SK-N-SH (cell line): Measurements from ENCODE around the gene GRM1. TPM values are rescaled to one million over a fixed set of nuclear protein-coding genes. Genes with fewer than 3 reads are reported as not detected.

Source experiments
- CTCF ChIA-PET: fragments of 300-600, 350-600 bp; formaldehyde crosslinking; extraction: SDS; loops from one replicate; lab custom pipeline; 2021; lab: Yijun Ruan, JAX
- POLR2A ChIA-PET: fragments of 350-600 bp; sonication (Branson Sonifier 250); formaldehyde crosslinking; extraction: SDS; loops from one replicate; lab custom pipeline; 2020; ENCODE audit warnings: antibody characterized with exemption, inconsistent platforms; lab: Yijun Ruan, JAX
- DNase-seq: peaks from one replicate; pipeline ENCODE4 v3.0.0; 2012
- H2AFZ ChIP-seq: fragments of 200-600 bp; sonication (generic); 2 replicates; pipeline ENCODE4 v1.8.1; 2016; ENCODE audit warnings: antibody characterized with exemption, mild to moderate bottlenecking, low read depth
- H3F3A ChIP-seq: fragments of 200-600 bp; sonication (generic); replicated peaks from 2 replicates; pipeline ENCODE3; 2016; ENCODE audit warnings: antibody characterized with exemption, mild to moderate bottlenecking; ENCODE audit not compliant: insufficient read depth
- H3K27ac ChIP-seq, 2 experiments: fragments of 200-500 bp in 1 of 2; fragments of 200-600 bp in 1 of 2; sonication (Bioruptor generic) in 1 of 2; sonication (generic), shearing (Covaris generic) in 1 of 2; 2 replicates each; pipeline versions ENCODE4 v1.5.1 to v1.6.1; 2014 to 2016; ENCODE audit warnings: low read depth in 2 of 2, inconsistent platforms in 1 of 2, low read length in 1 of 2, mild to moderate bottlenecking in 1 of 2, mixed read lengths in 1 of 2
- H3K27me3 ChIP-seq: fragments of 200-600 bp; sonication (generic), shearing (Covaris generic); 2 replicates; pipeline ENCODE4 v1.6.1; 2016; ENCODE audit warnings: mixed run types; ENCODE audit not compliant: insufficient read depth
- H3K36me3 ChIP-seq, 2 experiments: fragments of 200-500 bp in 1 of 2; fragments of 200-600 bp in 1 of 2; sonication (Bioruptor generic) in 1 of 2; sonication (generic) in 1 of 2; replicated peaks in 1 of 2; 2 replicates each; pipeline versions ENCODE3 to v1.5.1; 2014 to 2016; ENCODE audit warnings: low read length in 1 of 2, mild to moderate bottlenecking in 1 of 2; ENCODE audit not compliant: insufficient read depth in 2 of 2, control insufficient read depth in 1 of 2
- H3K4me1 ChIP-seq, 2 experiments: fragments of 200-500 bp in 1 of 2; fragments of 200-600 bp in 1 of 2; sonication (Bioruptor generic) in 1 of 2; sonication (generic), shearing (Covaris generic) in 1 of 2; 2 replicates each; pipeline versions ENCODE4 v1.5.1 to v1.6.1; 2014 to 2016; ENCODE audit warnings: low read depth in 1 of 2, low read length in 1 of 2, mixed run types in 1 of 2; ENCODE audit not compliant: insufficient read depth in 2 of 2, control insufficient read depth in 1 of 2
- H3K4me2 ChIP-seq: fragments of 200-600 bp; sonication (generic), shearing (Covaris generic); 2 replicates; pipeline ENCODE4 v1.6.1; 2017; ENCODE audit warnings: mixed run types
- H3K4me3 ChIP-seq, 2 experiments: fragments of 200-500 bp in 1 of 2; fragments of 200-600 bp in 1 of 2; sonication (Bioruptor generic) in 1 of 2; sonication (generic), shearing (Covaris generic) in 1 of 2; 2 replicates each; pipeline versions ENCODE4 v1.5.1 to v1.8.1; 2014 to 2016; ENCODE audit warnings: low read depth in 2 of 2, inconsistent platforms in 1 of 2, low read length in 1 of 2, mild to moderate bottlenecking in 1 of 2, mixed read lengths in 1 of 2, moderate library complexity in 1 of 2
- H3K79me2 ChIP-seq: fragments of 200-600 bp; sonication (generic); 2 replicates; pipeline ENCODE4 v1.8.1; 2017; ENCODE audit warnings: mild to moderate bottlenecking; ENCODE audit not compliant: insufficient read depth
- H3K9ac ChIP-seq: fragments of 200-600 bp; sonication (generic); 2 replicates; pipeline ENCODE4 v1.6.1; 2017; ENCODE audit warnings: mixed run types
- H3K9me2 ChIP-seq: fragments of 200-600 bp; sonication (generic); 2 replicates; pipeline ENCODE4 v1.6.1; 2017; ENCODE audit warnings: mixed run types
- H3K9me3 ChIP-seq: fragments of 200-600 bp; sonication (generic); 2 replicates; pipeline ENCODE4 v1.6.1; 2017; ENCODE audit warnings: mixed run types, mild to moderate bottlenecking, moderate library complexity
- H4K20me1 ChIP-seq: fragments of 200-600 bp; sonication (generic); 2 replicates; pipeline ENCODE4 v1.6.1; 2017; ENCODE audit warnings: mild to moderate bottlenecking, mixed run types; ENCODE audit not compliant: insufficient read depth
- EP300 ChIP-seq, 2 experiments: IDR thresholded peaks; 2 replicates each; pipeline versions ENCODE4 v1.4.0 to v1.6.1; 2012; ENCODE audit warnings: borderline replicate concordance in 1 of 2, low read depth in 1 of 2, low read length in 1 of 2
- FOXJ3 ChIP-seq: sonication (generic); formaldehyde crosslinking; IDR thresholded peaks from 2 replicates; pipeline ENCODE4 v1.5.1; 2020; ENCODE audit warnings: mild to moderate bottlenecking, missing genetic modification reagents
- FOXM1 ChIP-seq: IDR thresholded peaks from 2 replicates; pipeline ENCODE4 v1.4.0; 2012; ENCODE audit warnings: low read depth, mild to moderate bottlenecking
- NRF1 ChIP-seq: IDR thresholded peaks from 2 replicates; pipeline ENCODE4 v1.6.1; 2012; ENCODE audit warnings: low read depth, mild to moderate bottlenecking, low read length
- POLR2AphosphoS5 ChIP-seq: IDR thresholded peaks from 2 replicates; pipeline ENCODE4 v1.6.1; 2012; ENCODE audit warnings: low read depth, low read length
- RFX5 ChIP-seq: IDR thresholded peaks from 2 replicates; pipeline ENCODE4 v1.6.1; 2012; ENCODE audit warnings: mild to moderate bottlenecking, improper control_type of control experiment, low read length
- RXRA ChIP-seq: IDR thresholded peaks from 2 replicates; pipeline ENCODE4 v1.4.0; 2012; ENCODE audit warnings: low read depth, mild to moderate bottlenecking, borderline replicate concordance
- SIN3A ChIP-seq: IDR thresholded peaks from 2 replicates; pipeline ENCODE4 v1.6.1; 2012; ENCODE audit warnings: low read depth, mild to moderate bottlenecking, low read length, moderate library complexity, borderline replicate concordance
- TEAD4 ChIP-seq: IDR thresholded peaks from 2 replicates; pipeline ENCODE4 v1.4.0; 2012; ENCODE audit warnings: mild to moderate bottlenecking, borderline replicate concordance; ENCODE audit not compliant: insufficient read depth
- USF2 ChIP-seq: fragments of 150-350 bp; IDR thresholded peaks from 2 replicates; pipeline ENCODE4 v1.6.1; 2017; ENCODE audit warnings: antibody characterized with exemption, low read length, low read depth, borderline replicate concordance
- YY1 ChIP-seq: IDR thresholded peaks from 2 replicates; pipeline ENCODE4 v1.4.0; 2012; ENCODE audit warnings: low read depth, mild to moderate bottlenecking
- ZBTB33 ChIP-seq: IDR thresholded peaks from 2 replicates; pipeline ENCODE4 v1.4.0; 2012; ENCODE audit warnings: low read depth, borderline replicate concordance
- WGBS: methylation state at CpG from one replicate; pipeline ENCODE4 v1.1.6; 2017; ENCODE audit warnings: low lambda C conversion rate; 5-methylcytosine and 5-hydroxymethylcytosine counted together
- polyA plus RNA-seq, 3 experiments: library from polyadenylated mRNA; depleted of rRNA; stranded (reverse); fragments of >200 nt; gene quantifications; 2 replicates each; pipeline ENCODE4 v1.2.3, GENCODE V29; 2012
- TF ChIP-seq, protein P1 (sequence below): IDR thresholded peaks from 2 replicates; pipeline ENCODE4 v1.6.1; 2012; ENCODE audit warnings: mild to moderate bottlenecking, low read depth, low read length, moderate library complexity

GRM1 gene
- polyA plus RNA-seq, 1 of the 3 experiments (the other 2 are of a cell fraction): 0.05 TPM

DNA sequence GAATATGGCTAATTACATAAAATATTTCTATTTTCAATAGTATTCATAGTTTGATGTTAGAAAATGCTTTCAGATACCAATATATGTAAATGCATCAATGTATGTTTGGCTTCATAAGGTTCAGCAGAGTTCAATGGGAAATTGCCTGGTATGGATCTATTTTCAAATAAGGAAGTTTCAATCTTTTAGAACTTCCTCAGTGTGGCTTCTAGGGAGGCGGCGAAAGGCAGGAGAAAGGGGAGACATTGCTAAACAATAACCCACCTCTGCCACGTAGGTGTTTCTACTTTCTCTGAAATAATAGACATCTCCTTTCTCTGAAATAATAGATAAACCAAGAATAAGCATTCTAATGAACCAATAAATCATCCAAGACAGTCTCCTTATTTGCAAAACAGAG, 277.1 kb downstream of the GRM1 start (continued):
- TF ChIP-seq EP300 (IDR thresholded peaks at IDR 0.05; ENCODE audit: borderline replicate concordance in 1 of 2, low read depth in 1 of 2, low read length in 1 of 2): no peak

DNA sequence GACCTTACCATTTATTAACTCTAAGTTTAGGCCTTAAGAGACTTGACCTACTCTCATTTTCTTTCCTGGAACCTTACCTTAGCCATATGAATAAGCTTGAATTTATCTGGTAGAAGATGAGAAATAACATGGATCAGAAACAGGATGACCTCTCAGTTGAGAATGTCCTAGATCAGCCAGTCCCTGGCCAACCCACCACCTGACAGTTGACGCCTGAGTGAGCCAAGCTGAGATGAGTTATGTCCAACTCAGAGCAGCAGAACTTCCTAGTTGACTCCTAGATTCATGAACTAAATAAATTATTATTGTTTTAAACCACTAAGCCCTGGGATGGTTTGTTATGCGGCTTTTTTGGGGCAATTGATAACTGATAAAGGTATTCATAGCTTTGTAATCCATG, 281.8 kb downstream of the GRM1 start:
- no peaks in the 10 kb centered on the region for H3K79me2 ChIP-seq
- H3K4me3 ChIP-seq: no peak overlapping the region
- no peaks in the 10 kb centered on the region for H3K9me2 ChIP-seq
- no peaks in the 10 kb centered on the region for H4K20me1 ChIP-seq
- H3K27ac ChIP-seq: no peak overlapping the region
- CTCF ChIA-PET: no interaction called here
- POLR2A ChIA-PET: no interaction called here
- 72% methylated on average over 2 of the region's 2 CpGs for WGBS
- no peak overlapping the region for H2AFZ ChIP-seq
- H3F3A ChIP-seq: no peaks in the 10 kb centered on the region
- H3K36me3 ChIP-seq: no peaks in the 10 kb centered on the region
- H3K9me3 ChIP-seq: no peaks in the 10 kb centered on the region
- H3K9ac ChIP-seq: no peak overlapping the region
- no peaks in the 10 kb centered on the region for H3K27me3 ChIP-seq
- TF ChIP-seq FOXJ3 (CRISPR knock-in tag) (no peak), YY1 (no peak), RXRA (no peak), SIN3A (no peak), FOXM1 (no peak), TEAD4 (no peak), ZBTB33 (no peak), POLR2AphosphoS5 (no peak), RFX5 (no peak), NRF1 (no peak), USF2 (no peak)
- TF ChIP-seq, protein P1, sequence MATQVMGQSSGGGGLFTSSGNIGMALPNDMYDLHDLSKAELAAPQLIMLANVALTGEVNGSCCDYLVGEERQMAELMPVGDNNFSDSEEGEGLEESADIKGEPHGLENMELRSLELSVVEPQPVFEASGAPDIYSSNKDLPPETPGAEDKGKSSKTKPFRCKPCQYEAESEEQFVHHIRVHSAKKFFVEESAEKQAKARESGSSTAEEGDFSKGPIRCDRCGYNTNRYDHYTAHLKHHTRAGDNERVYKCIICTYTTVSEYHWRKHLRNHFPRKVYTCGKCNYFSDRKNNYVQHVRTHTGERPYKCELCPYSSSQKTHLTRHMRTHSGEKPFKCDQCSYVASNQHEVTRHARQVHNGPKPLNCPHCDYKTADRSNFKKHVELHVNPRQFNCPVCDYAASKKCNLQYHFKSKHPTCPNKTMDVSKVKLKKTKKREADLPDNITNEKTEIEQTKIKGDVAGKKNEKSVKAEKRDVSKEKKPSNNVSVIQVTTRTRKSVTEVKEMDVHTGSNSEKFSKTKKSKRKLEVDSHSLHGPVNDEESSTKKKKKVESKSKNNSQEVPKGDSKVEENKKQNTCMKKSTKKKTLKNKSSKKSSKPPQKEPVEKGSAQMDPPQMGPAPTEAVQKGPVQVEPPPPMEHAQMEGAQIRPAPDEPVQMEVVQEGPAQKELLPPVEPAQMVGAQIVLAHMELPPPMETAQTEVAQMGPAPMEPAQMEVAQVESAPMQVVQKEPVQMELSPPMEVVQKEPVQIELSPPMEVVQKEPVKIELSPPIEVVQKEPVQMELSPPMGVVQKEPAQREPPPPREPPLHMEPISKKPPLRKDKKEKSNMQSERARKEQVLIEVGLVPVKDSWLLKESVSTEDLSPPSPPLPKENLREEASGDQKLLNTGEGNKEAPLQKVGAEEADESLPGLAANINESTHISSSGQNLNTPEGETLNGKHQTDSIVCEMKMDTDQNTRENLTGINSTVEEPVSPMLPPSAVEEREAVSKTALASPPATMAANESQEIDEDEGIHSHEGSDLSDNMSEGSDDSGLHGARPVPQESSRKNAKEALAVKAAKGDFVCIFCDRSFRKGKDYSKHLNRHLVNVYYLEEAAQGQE: no peak
- H3K4me1 ChIP-seq: no peaks in the 10 kb centered on the region
- DNase-seq: no peak
- no peak overlapping the region for H3K4me2 ChIP-seq
